C4-2B (cell line): ENCODE data around the gene AKAP9.
"Not testable (repeated sequence)": the region's sequence is repeated elsewhere in the genome, so short reads cannot be mapped to it uniquely, and the experiment has no call there.

Source experiments
- CTCF ChIP-seq: fragments of 450-650 bp; conservative IDR thresholded peaks from 2 replicates; pipeline ENCODE4 v1.5.1; 2017; ENCODE audit warnings: mild to moderate bottlenecking
- ZFX ChIP-seq: fragments of 450-650 bp; IDR thresholded peaks from 2 replicates; pipeline ENCODE4 v1.6.1; 2017

- TF ChIP-seq CTCF, ZFX: not testable (repeated sequence)
These were observed 86.5 kb downstream of the AKAP9 start for GRCh38 chr7:92027128-92027527.
